Smooth muscle cell (in vitro differentiated cells): ENCODE results near the gene ENOSF1. TPM values are rescaled to one million over a fixed set of nuclear protein-coding genes. Genes with fewer than 3 reads are reported as not detected.
"Not testable (repeated sequence)": the region's sequence is repeated elsewhere in the genome, so short reads cannot be mapped to it uniquely, and the experiment has no call there.

Experiments used
- DNase-seq: peaks from one replicate; lab custom pipeline; 2025; ENCODE audit not compliant: unreplicated experiment; lab: John Stamatoyannopoulos, UW
- H2AFZ ChIP-seq: fragments of 200-600 bp; sonication (generic); 2 replicates; pipeline ENCODE4 v1.6.0; 2016; ENCODE audit warnings: antibody characterized with exemption, low read depth, mild to moderate bottlenecking
- H3F3A ChIP-seq: fragments of 200-600 bp; sonication (generic); 2 replicates; pipeline ENCODE4 v1.6.0; 2017; ENCODE audit warnings: antibody characterized with exemption, low read depth
- H3K27ac ChIP-seq: fragments of 200-600 bp; sonication (generic); 2 replicates; pipeline ENCODE4 v1.5.1; 2016; ENCODE audit warnings: low read depth, mild to moderate bottlenecking
- H3K27me3 ChIP-seq: fragments of 200-600 bp; sonication (generic); 2 replicates; pipeline ENCODE4 v1.6.1; 2016; ENCODE audit warnings: low read depth, mild to moderate bottlenecking
- H3K36me3 ChIP-seq: fragments of 200-600 bp; sonication (generic); 2 replicates; pipeline ENCODE4 v1.5.1; 2016; ENCODE audit warnings: low read depth
- H3K4me1 ChIP-seq: fragments of 200-600 bp; sonication (generic); 2 replicates; pipeline ENCODE4 v1.5.1; 2016; ENCODE audit warnings: low read depth
- H3K4me2 ChIP-seq: fragments of 200-600 bp; sonication (generic); 2 replicates; pipeline ENCODE4 v1.6.0; 2016; ENCODE audit warnings: mild to moderate bottlenecking
- H3K4me3 ChIP-seq: fragments of 200-600 bp; sonication (generic); 2 replicates; pipeline ENCODE4 v1.5.1; 2016; ENCODE audit warnings: mild to moderate bottlenecking
- H3K79me2 ChIP-seq: fragments of 200-600 bp; sonication (generic); 2 replicates; pipeline ENCODE4 v1.6.0; 2016; ENCODE audit warnings: low read depth, mild to moderate bottlenecking
- H3K9ac ChIP-seq: fragments of 200-600 bp; sonication (generic); 2 replicates; pipeline ENCODE4 v1.6.0; 2016; ENCODE audit warnings: low read depth
- H3K9me3 ChIP-seq: fragments of 200-600 bp; sonication (generic); replicated peaks from 2 replicates; pipeline ENCODE4 v1.5.1; 2016; ENCODE audit warnings: low read depth
- H4K20me1 ChIP-seq: fragments of 200-600 bp; sonication (generic); 2 replicates; pipeline ENCODE4 v1.6.0; 2016; ENCODE audit warnings: low read depth
- WGBS: methylation state at CpG from one replicate; pipeline ENCODE4 v1.1.7; 2016; ENCODE audit warnings: low lambda C conversion rate; 5-methylcytosine and 5-hydroxymethylcytosine counted together
- polyA plus RNA-seq: library from polyadenylated mRNA; unstranded; fragments of >200 nt; fragmentation: Nextera tagmentation; extraction: Ambion mirVana; gene quantifications from 2 replicates; pipeline ENCODE4 v1.2.1, GENCODE V29; 2016
- total RNA-seq: library from RNA; depleted of rRNA; stranded (reverse); fragments of >200 nt; gene quantifications from 2 replicates; pipeline ENCODE4 v1.2.3, GENCODE V29; 2014
- TF ChIP-seq, protein P1 (sequence below): fragments of 200-600 bp; sonication (generic); IDR thresholded peaks from 2 replicates; pipeline ENCODE4 v1.5.1; 2017; ENCODE audit warnings: borderline replicate concordance, mild to moderate bottlenecking, antibody characterized with exemption; ENCODE audit not compliant: insufficient read depth, poor library complexity, severe bottlenecking

The ENOSF1 gene
- total and polyA plus RNA-seq, 2 experiments from 2014 or later, result 6.6 to 12.4 TPM

DNA sequence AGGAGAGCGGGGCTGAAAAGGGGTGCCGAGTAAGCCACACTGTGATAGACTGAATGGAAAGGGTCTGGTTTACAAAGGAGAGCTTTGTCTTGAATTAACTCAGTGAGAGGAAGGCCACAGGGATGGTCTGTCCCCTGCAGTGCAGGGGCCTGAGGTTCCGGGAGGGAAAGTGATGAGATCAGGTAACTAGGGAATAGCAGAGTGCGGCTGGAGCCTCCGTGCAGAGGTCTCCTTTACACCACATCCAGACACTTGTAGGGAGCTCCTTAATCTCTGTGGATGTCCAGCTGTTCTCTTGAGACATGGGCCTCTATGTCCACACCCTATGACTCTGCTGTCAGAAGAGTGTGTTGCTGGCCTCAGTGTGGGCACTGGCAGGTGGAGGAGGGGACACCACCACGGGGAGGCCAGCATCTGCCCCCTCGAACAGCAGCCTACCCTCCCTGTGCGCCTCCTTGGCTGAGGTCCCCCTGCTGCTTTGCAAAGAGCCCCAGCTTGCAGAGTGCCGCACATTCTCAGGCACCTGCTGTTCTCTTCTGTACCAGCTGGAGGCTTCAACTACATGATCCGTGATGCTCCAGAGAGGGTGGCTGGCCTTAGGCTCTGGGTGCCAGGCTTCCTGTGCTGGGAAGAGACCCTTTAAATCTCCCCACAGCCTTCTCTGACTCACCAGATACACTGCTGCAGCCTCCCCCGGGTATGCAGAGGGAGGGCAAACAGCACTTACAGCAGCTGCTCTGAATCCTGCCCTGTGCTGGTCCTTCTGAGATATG is 25.9 kb downstream of the ENOSF1 start:
- no peak overlapping the region for H3K27ac ChIP-seq
- DNase-seq, result no peak
- peaks cover 20% of the 10 kb centered on the region for H3K4me1 ChIP-seq
- WGBS, result 80% methylated on average over 11 of the region's 11 CpGs
- H2AFZ ChIP-seq, result no peak overlapping the region
- H3K36me3 ChIP-seq, result no peaks in the 10 kb centered on the region
- no peaks in the 10 kb centered on the region for H3F3A ChIP-seq
- no peaks in the 10 kb centered on the region for H3K27me3 ChIP-seq
- H3K4me2 ChIP-seq, result no peak overlapping the region
- H3K9me3 ChIP-seq, result no peaks in the 10 kb centered on the region
- TF ChIP-seq, protein P1, sequence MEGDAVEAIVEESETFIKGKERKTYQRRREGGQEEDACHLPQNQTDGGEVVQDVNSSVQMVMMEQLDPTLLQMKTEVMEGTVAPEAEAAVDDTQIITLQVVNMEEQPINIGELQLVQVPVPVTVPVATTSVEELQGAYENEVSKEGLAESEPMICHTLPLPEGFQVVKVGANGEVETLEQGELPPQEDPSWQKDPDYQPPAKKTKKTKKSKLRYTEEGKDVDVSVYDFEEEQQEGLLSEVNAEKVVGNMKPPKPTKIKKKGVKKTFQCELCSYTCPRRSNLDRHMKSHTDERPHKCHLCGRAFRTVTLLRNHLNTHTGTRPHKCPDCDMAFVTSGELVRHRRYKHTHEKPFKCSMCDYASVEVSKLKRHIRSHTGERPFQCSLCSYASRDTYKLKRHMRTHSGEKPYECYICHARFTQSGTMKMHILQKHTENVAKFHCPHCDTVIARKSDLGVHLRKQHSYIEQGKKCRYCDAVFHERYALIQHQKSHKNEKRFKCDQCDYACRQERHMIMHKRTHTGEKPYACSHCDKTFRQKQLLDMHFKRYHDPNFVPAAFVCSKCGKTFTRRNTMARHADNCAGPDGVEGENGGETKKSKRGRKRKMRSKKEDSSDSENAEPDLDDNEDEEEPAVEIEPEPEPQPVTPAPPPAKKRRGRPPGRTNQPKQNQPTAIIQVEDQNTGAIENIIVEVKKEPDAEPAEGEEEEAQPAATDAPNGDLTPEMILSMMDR, result no peak
- no peaks in the 10 kb centered on the region for H3K79me2 ChIP-seq
- H3K4me3 ChIP-seq, result no peak overlapping the region
- H4K20me1 ChIP-seq, result no peaks in the 10 kb centered on the region
- no peak overlapping the region for H3K9ac ChIP-seq

DNA sequence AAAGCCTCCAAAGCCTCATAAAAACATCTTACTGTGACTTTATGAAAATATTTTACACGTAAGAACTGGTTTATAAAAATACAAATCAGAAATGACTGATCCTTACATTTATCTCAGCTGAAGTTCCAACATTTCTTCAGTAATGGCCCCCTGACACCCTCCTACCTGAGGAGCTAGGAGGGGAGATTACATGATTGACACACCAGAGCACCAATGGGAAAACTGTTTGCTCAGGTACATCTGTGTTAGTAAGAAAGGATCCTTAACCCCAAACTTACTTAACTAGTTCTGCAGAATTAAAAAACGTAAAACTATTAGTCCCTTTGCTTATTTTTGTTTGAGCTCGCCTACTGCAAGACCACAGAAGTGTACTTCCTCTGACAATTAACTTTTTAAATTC is 27.0 kb downstream of the ENOSF1 start:
- TF ChIP-seq, protein P1, result no peak
- H3K4me2 ChIP-seq, result no peak overlapping the region
- no peaks in the 10 kb centered on the region for H3K79me2 ChIP-seq
- H3K27me3 ChIP-seq, result no peaks in the 10 kb centered on the region
- H3K9me3 ChIP-seq, result no peaks in the 10 kb centered on the region
- no peak for DNase-seq
- H3K9ac ChIP-seq, result no peak overlapping the region
- H2AFZ ChIP-seq, result no peak overlapping the region
- H3K4me1 ChIP-seq, result peaks cover 20% of the 10 kb centered on the region
- no peaks in the 10 kb centered on the region for H3K36me3 ChIP-seq
- 98% methylated on average over 3 of the region's 3 CpGs for WGBS
- no peak overlapping the region for H3K27ac ChIP-seq
- H3K4me3 ChIP-seq, result no peak overlapping the region
- no peaks in the 10 kb centered on the region for H3F3A ChIP-seq
- H4K20me1 ChIP-seq, result no peaks in the 10 kb centered on the region

DNA sequence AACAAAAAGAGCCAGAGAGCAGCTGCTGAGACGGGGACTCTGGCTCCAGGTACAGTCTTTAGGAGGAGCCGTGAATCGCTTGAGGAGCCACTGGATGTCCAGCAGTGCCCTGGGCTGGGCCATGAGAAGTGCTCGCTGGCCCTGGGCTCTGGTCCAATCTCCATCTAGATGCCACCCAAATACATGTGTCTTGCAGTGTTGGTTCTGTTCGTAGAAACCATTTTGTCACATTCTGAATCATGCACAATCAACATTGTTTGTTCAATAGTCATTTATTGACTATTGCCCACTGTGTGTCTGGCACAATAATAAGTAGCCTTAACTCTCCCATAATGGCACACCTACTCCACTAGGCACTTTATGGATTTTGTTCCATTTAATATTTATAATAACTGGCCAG is 28.9 kb downstream of the ENOSF1 start:
- Histone ChIP-seq H3F3A (no peaks in the 10 kb centered on the region), H3K27me3 (no peaks in the 10 kb centered on the region), H2AFZ (no peak overlapping the region), H3K36me3 (no peaks in the 10 kb centered on the region), H3K4me3 (no peak overlapping the region), H3K9me3 (no peaks in the 10 kb centered on the region), H3K4me2 (no peak overlapping the region), H3K79me2 (no peaks in the 10 kb centered on the region), H3K4me1 (peaks cover 20% of the 10 kb centered on the region), H4K20me1 (no peaks in the 10 kb centered on the region), H3K9ac (no peak overlapping the region), H3K27ac (no peak overlapping the region)
- WGBS, result 90% methylated on average over 5 of the region's 5 CpGs
- TF ChIP-seq, protein P1, result no peak
- no peak for DNase-seq

DNA sequence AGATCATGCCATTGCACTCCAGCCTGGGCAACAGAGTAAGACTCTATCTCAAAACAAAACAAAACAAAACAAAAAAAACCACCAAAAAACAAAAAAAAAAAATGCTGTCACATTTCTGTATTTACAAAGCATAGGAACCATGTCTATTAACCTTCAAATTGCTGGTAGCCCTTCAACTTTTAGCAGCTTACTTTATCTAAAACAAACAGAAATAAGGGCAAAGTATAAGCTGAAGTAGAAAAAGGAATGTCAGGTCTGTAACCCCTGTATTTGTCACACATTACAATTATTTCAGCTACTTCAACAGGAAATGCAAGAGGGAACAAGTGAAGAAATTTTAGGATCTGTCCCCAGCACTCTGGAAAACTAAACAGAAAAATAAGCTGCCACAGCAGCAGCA is 29.6 kb downstream of the ENOSF1 start:
- Histone ChIP-seq H3K4me3 (no peak overlapping the region), H3K27ac (no peak overlapping the region), H3F3A (no peaks in the 10 kb centered on the region), H3K36me3 (no peaks in the 10 kb centered on the region), H3K4me1 (peaks cover 20% of the 10 kb centered on the region), H3K9me3 (no peaks in the 10 kb centered on the region), H3K27me3 (no peaks in the 10 kb centered on the region), H3K4me2 (no peak overlapping the region), H2AFZ (no peak overlapping the region), H3K79me2 (no peaks in the 10 kb centered on the region), H4K20me1 (no peaks in the 10 kb centered on the region), H3K9ac (no peak overlapping the region)
- TF ChIP-seq, protein P1, result no peak
- no peak for DNase-seq

DNA sequence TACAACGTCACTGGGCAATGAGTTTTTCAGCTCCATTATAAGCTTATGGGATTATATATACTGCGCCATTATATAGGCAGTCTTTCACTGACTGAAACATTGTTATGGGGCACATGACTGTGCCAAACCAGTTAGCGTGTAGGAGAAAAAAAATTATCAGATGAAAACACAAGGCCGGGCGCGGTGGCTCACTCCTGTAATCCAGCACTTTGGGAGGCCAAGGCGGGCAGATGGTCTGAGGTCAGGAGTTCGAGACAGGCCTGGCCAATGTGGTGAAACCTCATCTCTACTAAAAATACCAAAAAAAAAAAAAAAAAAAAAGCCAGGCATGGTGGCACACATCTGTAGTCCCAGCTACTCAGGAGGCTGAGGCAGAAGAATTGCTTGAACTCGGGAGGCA is 30.0 kb downstream of the ENOSF1 start:
- not testable (repeated sequence) for H3K4me2 ChIP-seq, H3F3A ChIP-seq, DNase-seq, H3K79me2 ChIP-seq, H3K27ac ChIP-seq, H3K4me3 ChIP-seq, H2AFZ ChIP-seq, H4K20me1 ChIP-seq, H3K27me3 ChIP-seq, H3K36me3 ChIP-seq, H3K9ac ChIP-seq, H3K9me3 ChIP-seq
- H3K4me1 ChIP-seq, result peaks cover 19% of the 10 kb centered on the region
- whole genome bisulfite sequencing, result 97% methylated on average over 9 of the region's 9 CpGs
